ENCODE data around the gene PITX2. TPM values are rescaled to one million over a fixed set of nuclear protein-coding genes. Genes with fewer than 3 reads are reported as not detected.

The PITX2 gene
- total and polyA plus RNA-seq, 2 experiments from 2014 or later, result 0.52 to 0.99 TPM

DNA sequence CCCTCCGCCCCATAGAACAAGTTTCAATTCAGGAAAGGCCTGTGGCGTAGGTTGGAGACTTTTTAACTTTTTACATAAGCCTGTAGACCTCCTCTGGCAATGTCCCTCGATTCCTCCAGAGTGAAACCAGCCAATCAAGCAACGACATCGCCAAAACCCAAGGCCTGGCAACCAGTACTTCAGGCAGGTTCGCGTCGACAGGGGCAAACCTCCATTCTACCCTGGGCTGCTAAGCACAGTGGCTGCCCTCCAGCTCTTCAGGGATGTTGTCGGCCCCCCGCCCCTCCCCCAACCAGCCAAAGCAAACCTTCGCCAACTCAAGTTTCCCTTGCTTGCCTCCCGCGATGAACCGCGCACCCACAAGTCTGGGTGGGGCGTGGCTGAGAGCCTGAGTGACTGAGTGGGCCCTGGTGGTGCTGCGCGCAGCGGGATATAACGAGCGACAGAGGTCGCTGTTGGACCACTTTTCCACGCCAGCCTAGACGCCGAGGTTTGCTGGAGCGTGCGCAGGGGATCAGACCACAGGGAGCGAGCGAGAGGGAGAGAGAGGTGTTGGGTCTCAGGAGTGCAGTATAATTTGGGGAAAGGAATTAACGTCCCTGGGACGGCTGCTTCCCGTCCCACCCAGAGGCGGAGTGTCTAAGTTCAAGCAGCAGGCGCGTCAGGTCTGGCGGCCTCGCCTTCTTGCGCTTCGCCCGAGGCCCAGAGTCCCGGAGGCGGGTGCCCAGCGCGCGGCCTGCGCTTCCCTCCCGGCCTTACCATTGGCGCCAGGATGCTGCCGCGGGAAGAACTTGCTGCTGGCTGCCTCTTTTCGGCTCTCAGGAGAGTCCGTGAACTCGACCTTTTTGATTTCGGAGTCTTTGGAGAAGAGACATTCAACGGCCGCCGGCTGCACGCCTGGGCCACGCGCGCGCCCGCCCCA lies 9.0 kb upstream of the PITX2 start:
- peaks cover 77% of the 10 kb centered on the region for H3K4me1 ChIP-seq (ENCODE audit: insufficient read depth)
- no peaks in the 10 kb centered on the region; the same call in 1 of the 3 replicates for H3K9me3 Mint-ChIP-seq
- H3K4me1 Mint-ChIP-seq, result peaks cover 62% of the 10 kb centered on the region
- peaks cover 37% of the 10 kb centered on the region for H3F3A ChIP-seq (replicated peaks; ENCODE audit: low read depth)
- H3K4me3 ChIP-seq, result peak overlapping the region; percentile 83
- TF ChIP-seq CREB1 (CRISPR knock-in tag; IDR thresholded peaks at IDR 0.05; ENCODE audit: low read depth) (no peak), EZH2 (IDR thresholded peaks at IDR 0.05; ENCODE audit: low read depth, unreplicated experiment) (peak; percentile 73)
- TF ChIP-seq, protein P1, sequence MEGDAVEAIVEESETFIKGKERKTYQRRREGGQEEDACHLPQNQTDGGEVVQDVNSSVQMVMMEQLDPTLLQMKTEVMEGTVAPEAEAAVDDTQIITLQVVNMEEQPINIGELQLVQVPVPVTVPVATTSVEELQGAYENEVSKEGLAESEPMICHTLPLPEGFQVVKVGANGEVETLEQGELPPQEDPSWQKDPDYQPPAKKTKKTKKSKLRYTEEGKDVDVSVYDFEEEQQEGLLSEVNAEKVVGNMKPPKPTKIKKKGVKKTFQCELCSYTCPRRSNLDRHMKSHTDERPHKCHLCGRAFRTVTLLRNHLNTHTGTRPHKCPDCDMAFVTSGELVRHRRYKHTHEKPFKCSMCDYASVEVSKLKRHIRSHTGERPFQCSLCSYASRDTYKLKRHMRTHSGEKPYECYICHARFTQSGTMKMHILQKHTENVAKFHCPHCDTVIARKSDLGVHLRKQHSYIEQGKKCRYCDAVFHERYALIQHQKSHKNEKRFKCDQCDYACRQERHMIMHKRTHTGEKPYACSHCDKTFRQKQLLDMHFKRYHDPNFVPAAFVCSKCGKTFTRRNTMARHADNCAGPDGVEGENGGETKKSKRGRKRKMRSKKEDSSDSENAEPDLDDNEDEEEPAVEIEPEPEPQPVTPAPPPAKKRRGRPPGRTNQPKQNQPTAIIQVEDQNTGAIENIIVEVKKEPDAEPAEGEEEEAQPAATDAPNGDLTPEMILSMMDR (conservative IDR thresholded peaks at IDR 0.05; ENCODE audit: low read depth in 2 of 2), result peak; percentile 92 to 97
- peaks cover 99% of the 10 kb centered on the region for H3K27me3 ChIP-seq (ENCODE audit: insufficient read depth)
- no peak overlapping the region for H3K27ac Mint-ChIP-seq
- H3K79me2 ChIP-seq (replicated peaks; ENCODE audit: insufficient read depth), result no peaks in the 10 kb centered on the region
- peak overlapping the region; percentile 96 for H2AFZ ChIP-seq
- H3K36me3 ChIP-seq (ENCODE audit: insufficient read depth), result no peaks in the 10 kb centered on the region
- no peak overlapping the region for H3K27ac ChIP-seq (ENCODE audit: low read depth)
- DNase-seq (ENCODE audit: low spot score) (peak; percentile 93), ATAC-seq (peak; percentile 70)
- H3K4me3 Mint-ChIP-seq, result peak overlapping the region; percentile 82
- peak overlapping the region; percentile 73 for H3K4me2 ChIP-seq
- H3K9me2 ChIP-seq (ENCODE audit: insufficient read depth), result no peaks in the 10 kb centered on the region
- peaks cover 99% of the 10 kb centered on the region for H3K27me3 Mint-ChIP-seq (ENCODE audit: insufficient read depth, low read depth, poor library complexity)
- H3K36me3 Mint-ChIP-seq (ENCODE audit: low read depth), result no peaks in the 10 kb centered on the region
- peaks cover 24% of the 10 kb centered on the region; the same call in 1 of the 2 replicates for H4K20me1 ChIP-seq (replicated peaks; ENCODE audit: insufficient read depth)

- H3K9me3 Mint-ChIP-seq, result no peaks in the 10 kb centered on the region; the same call in none of the 3 replicates
- Histone ChIP-seq H3K4me2 (peak overlapping the region; percentile 73), H2AFZ (no peak overlapping the region), H4K20me1 (replicated peaks; ENCODE audit: insufficient read depth) (peaks cover 24% of the 10 kb centered on the region; the same call in 1 of the 2 replicates), H3F3A (replicated peaks; ENCODE audit: low read depth) (peaks cover 32% of the 10 kb centered on the region), H3K9me2 (ENCODE audit: insufficient read depth) (no peaks in the 10 kb centered on the region), H3K4me3 (peak overlapping the region; percentile 83), H3K27me3 (ENCODE audit: insufficient read depth) (peaks cover 99% of the 10 kb centered on the region), H3K27ac (ENCODE audit: low read depth) (no peak overlapping the region), H3K4me1 (ENCODE audit: insufficient read depth) (peaks cover 79% of the 10 kb centered on the region), H3K36me3 (ENCODE audit: insufficient read depth) (no peaks in the 10 kb centered on the region), H3K79me2 (replicated peaks; ENCODE audit: insufficient read depth) (no peaks in the 10 kb centered on the region)
- peaks cover 99% of the 10 kb centered on the region for H3K27me3 Mint-ChIP-seq (ENCODE audit: insufficient read depth, low read depth, poor library complexity)
- H3K36me3 Mint-ChIP-seq (ENCODE audit: low read depth), result no peaks in the 10 kb centered on the region
- peaks cover 67% of the 10 kb centered on the region for H3K4me1 Mint-ChIP-seq
- H3K27ac Mint-ChIP-seq, result no peak overlapping the region
- peak overlapping the region; percentile 82 for H3K4me3 Mint-ChIP-seq
- DNase-seq (ENCODE audit: low spot score) (peak; percentile 66), ATAC-seq (peak; percentile 5)
- TF ChIP-seq STAT1 (IDR thresholded peaks at IDR 0.05; ENCODE audit: unreplicated experiment) (no peak), NANOG (IDR thresholded peaks at IDR 0.05; ENCODE audit: borderline replicate concordance) (0 out of 2 replicates have a peak, but pooled peaks have one; percentile 15), EZH2 (IDR thresholded peaks at IDR 0.05; ENCODE audit: low read depth, unreplicated experiment) (peak; percentile 72), ZNF331 (CRISPR knock-in tag; IDR thresholded peaks at IDR 0.05; ENCODE audit: low read depth) (no peak)
These were observed 8.0 kb upstream of the PITX2 start for GRCh38 chr4:110630688-110631402.
